GM11168 (cell line): ENCODE results near the gene CALML4.
"Not testable (repeated sequence)": the region's sequence is repeated elsewhere in the genome, so short reads cannot be mapped to it uniquely, and the experiment has no call there.

ENCODE experiments used
- in situ Hi-C: fragments of 300-500 bp; cut with MboI; formaldehyde crosslinking; loops from one replicate; pipeline ENCODE4 v1.12.0; 2022; ENCODE audit warnings: low sequenced_read_pairs; ENCODE audit not compliant: unreplicated experiment

The CALML4 gene

DNA sequence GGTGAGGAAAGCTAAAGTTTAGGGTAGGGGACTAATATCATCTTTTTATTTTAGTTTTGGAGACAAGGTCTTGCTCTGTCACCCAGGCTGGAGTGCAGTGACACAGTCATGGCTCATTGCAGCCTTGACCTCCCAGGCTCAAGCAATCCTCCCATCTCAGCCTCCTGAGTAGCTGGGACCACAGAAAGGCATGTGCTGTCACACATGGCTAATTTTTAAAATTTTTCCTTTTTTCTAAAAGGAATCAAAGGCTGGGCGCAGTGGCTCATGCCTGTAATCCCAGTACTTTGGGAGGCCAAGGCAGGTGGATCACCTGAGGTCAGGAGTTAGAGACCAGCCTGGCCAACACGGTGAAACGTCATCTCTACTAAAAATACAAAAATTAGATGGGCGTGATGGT lies 20.3 kb upstream of the CALML4 start:
- in situ Hi-C loops = not testable (repeated sequence)

DNA sequence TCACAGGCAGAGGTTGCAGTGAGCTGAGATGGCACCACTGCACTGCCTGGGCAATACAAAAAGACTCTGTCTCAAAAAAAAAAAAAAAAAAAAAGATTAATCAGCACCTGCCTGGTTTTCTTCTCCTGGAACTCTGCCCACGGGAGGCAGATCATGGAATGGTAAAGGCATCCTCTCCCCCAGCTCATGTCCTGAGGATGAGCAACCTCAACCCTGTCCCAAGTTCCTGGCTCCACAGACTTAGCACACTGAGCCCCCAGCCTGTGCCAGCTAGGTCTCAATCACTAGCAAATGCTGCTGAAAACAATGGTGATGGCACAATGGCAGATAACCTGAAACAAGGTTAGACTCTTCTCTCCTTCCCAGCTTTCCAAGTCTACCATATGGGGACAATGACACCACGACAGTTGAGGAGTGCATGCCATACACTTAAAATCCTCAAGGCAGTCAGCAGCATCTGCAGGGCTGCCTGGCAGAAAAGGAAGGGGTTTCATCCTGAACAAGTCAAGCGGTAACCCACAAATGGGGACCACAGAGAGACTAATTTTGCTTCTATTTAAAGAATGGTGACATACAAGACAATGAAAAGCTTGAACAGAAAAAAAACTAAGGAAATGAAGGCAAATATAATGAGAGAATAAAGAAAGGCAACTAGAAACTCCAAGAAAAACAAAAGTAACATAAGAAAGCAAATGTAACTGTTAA lies 19.6 kb upstream of the CALML4 start:
- in situ Hi-C loops = no loop called here

DNA sequence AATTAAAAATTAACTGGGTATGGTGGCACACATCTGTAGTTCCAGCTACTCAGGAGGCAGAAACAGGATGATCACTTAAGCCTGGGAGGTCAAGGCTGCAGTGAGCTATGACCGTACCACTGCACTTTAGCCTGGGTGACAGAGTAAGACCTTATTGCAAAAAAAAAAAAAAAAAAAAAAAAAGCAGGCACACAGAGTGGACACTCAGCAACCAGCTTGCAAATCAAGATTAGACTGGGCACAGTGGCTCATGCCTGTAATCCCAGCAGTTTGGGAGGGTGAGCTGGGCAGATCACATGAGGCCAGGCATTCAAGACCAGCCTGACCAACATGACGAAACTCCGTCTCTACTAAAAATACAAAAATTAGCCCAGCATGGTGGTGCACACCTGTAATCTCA lies 19.0 kb upstream of the CALML4 start:
- in situ Hi-C loops = no loop called here

GRCh38 chr15:68223171-68223570 lies 18.0 kb upstream of the CALML4 start:
- in situ Hi-C loops = no loop called here

GRCh38 chr15:68222432-68222743 lies 17.3 kb upstream of the CALML4 start:
- in situ Hi-C loops = not testable (repeated sequence)

DNA sequence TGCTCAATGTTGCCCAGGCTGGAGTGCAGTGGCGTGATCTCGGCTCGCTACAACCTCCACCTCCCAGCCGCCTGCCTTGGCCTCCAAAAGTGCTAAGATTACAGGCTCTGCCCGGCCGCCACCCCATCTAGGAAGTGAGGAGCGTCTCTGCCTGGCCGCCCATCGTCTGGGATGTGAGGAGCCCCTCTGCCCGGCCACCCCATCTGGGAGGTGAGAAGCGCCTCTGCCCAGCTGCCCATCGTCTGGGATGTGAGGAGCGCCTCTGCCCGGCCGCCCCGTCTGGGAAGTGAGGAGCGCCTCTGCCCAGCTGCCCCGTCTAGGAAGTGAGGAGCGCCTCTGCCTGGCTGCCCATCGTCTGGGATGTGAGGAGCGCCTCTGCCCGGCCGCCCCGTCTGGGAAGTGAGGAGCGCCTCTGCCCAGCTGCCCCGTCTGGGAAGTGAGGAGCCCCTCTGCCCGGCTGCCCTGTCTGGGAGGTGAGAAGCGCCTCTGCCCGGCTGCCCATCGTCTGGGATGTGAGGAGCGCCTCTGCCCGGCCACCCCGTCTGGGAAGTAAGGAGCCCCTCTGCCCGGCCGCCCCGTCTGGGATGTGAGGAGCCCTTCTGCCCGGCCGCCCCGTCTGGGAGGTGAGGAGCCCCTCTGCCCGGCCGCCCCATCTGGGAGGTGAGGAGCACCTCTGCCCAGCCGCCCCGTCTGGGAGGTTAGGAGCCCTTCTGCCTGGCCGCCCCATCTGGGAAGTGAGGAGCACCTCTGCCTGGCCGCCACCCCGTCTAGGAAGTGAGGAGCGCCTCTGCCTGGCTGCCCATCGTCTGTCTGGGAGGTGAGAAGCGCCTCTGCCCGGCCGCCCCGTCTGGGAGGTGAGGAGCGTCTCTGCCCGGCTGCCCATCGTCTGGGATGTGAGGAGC lies 16.6 kb upstream of the CALML4 start:
- in situ Hi-C loops = not testable (repeated sequence)

DNA sequence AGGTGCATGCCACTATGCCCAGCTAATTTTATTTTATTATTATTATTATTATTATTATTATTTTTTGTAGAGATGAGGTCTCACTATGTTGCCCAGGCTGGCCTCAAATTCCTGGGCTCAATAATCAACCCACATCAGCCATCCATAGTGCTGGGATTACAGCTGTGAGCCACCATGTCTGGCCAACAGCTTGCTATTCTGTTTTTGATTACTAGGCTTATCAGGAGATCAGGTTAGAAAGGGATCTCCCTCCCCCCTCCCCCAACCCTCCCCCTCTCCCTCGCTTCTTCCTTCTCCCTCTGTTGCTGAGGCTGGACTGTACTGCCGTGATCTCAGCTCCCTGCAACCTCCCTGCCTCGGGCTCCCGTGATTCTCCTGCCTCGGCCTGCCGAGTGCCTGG lies 15.8 kb upstream of the CALML4 start:
- in situ Hi-C loops = no loop called here

- in situ Hi-C loops = no loop called here
Observed at GRCh38 chr15:68220489-68220888, 15.4 kb upstream of the CALML4 start.

DNA sequence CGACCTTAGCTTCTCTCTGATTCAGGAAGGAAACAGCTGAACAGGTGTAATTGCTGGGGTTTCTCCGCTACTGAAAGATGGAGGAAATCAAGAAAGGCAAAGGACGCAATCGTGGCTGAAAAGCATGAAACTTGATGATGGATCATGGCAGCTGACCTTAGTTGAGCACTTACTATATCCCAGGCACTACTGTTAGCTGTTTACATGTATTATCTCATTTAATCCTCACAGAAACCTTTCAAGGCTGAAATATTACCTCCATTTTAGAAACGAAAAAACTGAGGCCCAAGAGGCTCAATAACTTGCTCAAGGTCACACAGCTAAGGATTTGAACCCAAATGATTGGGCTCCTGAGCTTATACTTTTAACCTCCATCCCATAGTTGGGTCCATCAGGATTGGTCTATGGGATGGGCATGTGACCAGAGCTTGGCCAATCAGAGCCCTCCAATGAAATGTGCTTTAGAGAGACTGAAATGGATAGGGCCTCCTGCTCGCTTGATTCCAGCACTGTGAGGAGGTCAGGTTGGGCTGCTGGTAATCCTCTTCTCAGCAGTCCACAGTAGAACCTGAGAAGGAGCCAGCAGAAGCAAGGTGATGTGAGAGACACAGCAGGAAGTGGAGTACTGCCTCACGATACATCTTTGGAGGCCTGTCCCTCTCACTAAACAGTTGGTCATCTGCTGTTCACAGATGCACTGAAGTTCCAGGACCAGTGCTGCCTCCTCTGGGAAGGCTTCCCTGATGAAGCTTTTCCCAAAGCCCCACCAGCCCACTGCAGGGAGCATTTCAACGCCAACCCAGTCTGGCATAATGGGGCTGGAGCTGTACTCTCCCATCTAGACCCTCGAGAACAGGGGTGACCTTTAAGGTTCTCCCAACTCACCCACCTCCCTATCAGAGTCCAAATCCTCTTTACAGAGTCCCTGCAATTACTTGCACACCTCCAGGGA lies 14.0 kb upstream of the CALML4 start:
- in situ Hi-C loops = no loop called here

- in situ Hi-C loops = no loop called here
Observed at GRCh38 chr15:68218331-68218730, 13.2 kb upstream of the CALML4 start.

DNA sequence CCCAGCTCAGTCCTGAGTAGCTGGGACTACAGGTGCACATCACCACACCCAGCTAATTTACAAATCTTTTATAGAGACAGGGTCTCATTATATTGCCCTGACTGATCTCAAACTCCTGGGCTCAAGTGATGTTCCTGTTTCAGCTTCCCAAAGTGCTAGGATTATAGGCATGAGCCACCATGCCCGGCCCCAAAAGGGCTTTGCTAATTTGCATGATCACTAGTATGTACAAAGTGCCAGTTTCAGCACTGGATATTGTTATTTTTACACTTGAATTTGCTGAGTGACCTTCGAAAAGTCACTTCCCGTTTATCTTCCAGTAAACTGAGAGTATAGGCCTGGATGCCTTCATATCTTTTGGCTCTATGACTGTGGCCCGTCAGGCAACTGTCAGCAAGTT lies 12.2 kb upstream of the CALML4 start:
- in situ Hi-C loops = no loop called here

GRCh38 chr15:68214838-68215254 lies 9.7 kb upstream of the CALML4 start:
- in situ Hi-C loops = no loop called here

DNA sequence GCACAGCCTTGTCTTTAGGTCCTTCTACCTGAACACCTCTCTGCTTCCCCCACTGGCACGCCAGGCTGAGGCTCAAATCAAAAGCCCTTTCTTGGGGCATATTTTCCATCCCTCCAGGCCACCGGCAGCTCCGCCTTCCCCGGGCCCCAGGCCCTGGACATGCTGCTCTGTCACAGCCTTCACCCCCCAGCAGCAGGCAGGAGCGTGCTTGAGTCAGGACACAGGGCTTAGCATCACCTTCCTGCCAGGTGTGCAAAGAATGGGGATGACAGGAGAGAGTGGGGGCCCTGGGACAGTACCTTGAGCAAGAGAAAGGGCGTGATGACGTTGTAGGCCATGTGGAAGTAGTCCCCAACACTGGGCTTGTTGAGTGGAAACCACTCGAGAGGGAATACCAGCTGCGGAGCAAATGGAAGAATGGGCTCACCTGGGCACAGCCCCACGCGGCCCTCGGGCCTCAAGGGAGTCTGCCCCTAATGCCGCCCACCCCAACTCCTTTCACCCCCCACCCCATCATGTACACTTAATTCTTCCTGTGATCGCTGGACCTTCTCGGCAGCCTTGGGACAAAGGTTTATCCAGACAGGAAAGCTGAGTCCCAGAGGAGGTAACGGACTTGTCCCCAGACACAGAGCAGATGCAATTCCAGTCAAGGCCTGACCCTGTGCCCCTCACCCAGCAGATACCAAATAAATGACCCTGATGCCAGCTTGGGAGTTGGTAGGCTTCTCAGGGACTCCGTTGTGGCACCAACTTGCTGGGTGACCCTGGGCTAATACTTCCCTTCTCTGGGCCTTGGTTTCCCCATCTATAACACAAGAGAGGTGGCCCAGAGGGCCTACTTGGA lies 9.1 kb upstream of the CALML4 start:
- in situ Hi-C loops = no loop called here

DNA sequence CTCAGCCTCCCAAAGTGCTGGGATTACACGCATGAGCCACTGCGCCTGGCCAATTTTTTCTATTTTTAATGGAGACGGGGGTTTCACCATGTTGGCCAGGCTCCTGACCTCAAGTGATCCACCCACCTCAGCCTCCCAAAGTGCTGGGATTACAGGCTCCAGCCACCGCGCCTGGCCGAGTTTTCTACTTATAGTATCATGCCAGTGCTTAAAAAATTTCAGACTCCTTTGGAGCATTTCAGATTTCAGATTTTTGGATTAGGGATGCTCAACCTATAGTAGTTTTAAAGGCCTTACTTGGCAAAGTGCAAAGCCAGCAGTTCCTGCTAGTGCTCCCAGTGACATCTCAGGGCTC lies 8.3 kb upstream of the CALML4 start:
- in situ Hi-C loops = not testable (repeated sequence)

DNA sequence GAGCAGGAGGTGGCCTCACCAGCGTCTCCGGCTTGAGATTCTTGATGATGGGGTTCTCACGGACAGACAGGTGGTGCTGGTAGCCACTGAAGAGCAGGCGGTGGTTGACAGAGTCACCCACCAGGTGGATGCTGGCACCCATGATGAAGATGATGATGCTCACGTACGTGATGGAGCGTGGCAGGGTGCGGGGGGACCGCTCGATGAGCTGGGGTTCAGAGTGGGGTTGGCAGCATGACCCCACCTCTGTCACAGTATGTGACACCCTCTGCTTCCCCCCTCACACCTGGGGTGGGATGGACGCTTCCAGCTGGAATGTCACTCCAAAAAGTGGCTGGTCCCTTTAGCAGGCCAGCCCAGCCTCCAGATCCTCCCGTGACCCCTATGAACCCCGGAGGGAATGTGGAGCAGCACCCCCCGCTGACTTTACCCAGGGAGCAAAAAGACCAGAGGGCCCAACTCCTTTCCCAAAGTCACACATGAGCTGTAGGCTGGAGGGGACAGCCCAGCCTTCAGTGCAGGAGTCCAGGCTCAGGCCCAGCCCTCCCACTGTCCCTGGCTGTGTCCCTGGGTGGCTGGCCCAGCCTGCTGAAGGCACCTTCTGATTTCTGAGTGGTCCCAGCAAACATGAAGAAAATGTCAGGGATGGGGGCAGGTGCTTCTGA lies 6.7 kb upstream of the CALML4 start:
- in situ Hi-C loops = no loop called here

- in situ Hi-C loops = no loop called here
Observed at GRCh38 chr15:68210821-68211655, 5.9 kb upstream of the CALML4 start.

GRCh38 chr15:68210409-68210756 lies 5.3 kb upstream of the CALML4 start:
- in situ Hi-C loops = no loop called here

DNA sequence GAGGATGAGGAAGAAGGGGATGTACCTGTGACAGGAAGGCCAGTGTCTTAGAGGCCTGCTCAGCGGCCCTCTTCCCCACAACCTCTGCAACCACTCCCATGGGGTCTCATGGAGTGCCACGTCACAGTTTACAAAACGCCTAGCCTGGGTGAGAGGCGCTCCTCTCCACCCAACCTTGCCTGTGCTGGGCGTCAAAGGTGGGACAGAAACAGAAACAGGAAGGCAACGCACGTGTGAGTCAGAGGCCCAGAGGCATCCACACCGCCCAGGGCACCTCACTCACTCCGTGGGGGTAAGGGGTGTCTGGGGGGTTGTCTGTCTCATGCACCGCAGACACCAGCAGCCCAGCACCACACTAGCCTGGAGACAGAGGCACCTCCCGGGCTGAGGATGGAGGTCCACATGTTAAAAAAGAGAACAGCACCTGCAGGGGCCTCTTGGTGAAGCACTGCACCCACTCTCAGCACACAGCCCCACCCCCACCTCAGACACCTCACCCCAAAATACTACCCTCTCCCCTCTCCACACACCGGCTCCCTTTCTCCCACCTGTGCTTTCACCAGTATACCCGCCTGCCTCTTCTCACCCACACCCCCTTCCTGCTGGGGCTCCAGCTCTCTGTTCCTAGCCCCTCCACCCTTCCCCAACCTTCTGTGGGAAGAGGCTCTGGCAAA lies 4.7 kb upstream of the CALML4 start:
- in situ Hi-C loops = no loop called here
